Esophagus squamous epithelium (tissue), 5 donors: ENCODE results near the gene DLGAP1. TPM values are rescaled to one million over a fixed set of nuclear protein-coding genes. Genes with fewer than 3 reads are reported as not detected.

Experiments used
- DNase-seq: peaks from one replicate; lab custom pipeline; 2025; lab: John Stamatoyannopoulos, UW
- H3K27ac ChIP-seq, 4 donors: fragments of 200-600 bp; sonication (generic); one replicate each; pipeline ENCODE4 v1.5.1; 2016 to 2019; ENCODE audit warnings: mild to moderate bottlenecking in 1 of 4
- H3K27me3 ChIP-seq, 4 donors: fragments of 200-600 bp; sonication (generic); 1 replicate in 3 of 4; 2 replicates in 1 of 4; pipeline versions ENCODE4 v1.5.1 to v1.6.0; 2017 to 2021; ENCODE audit warnings: antibody characterized with exemption in 1 of 4
- H3K36me3 ChIP-seq, 3 donors: fragments of 200-600 bp; sonication (generic); one replicate each; pipeline ENCODE4 v1.5.1; 2016 to 2019
- H3K4me1 ChIP-seq, 3 donors: fragments of 200-600 bp; sonication (generic); one replicate each; pipeline ENCODE4 v1.5.1; 2017 to 2019
- H3K4me3 ChIP-seq, 4 donors: fragments of 200-600 bp; sonication (generic); 1 replicate in 3 of 4; 2 replicates in 1 of 4; pipeline ENCODE4 v1.5.1; 2016 to 2019; ENCODE audit warnings: mild to moderate bottlenecking in 2 of 4, moderate library complexity in 1 of 4
- H3K9me3 ChIP-seq, 3 donors: fragments of 200-600 bp; sonication (generic); one replicate each; pipeline ENCODE4 v1.5.1; 2016 to 2019
- CTCF ChIP-seq, 6 experiments: fragments of 450-650 bp in 4 of 6; fragments of 200-600 bp in 2 of 6; sonication (generic) in 2 of 6; IDR thresholded peaks; one replicate each; pipeline ENCODE4 v1.5.1; 2016 to 2019; ENCODE audit warnings: antibody characterized with exemption in 6 of 6, mild to moderate bottlenecking in 4 of 6, moderate library complexity in 4 of 6
- POLR2A ChIP-seq, 4 donors: fragments of 450-650 bp; IDR thresholded peaks; one replicate each; pipeline ENCODE4 v1.6.1; 2017; ENCODE audit warnings: antibody characterized with exemption in 4 of 4, mild to moderate bottlenecking in 4 of 4, moderate library complexity in 3 of 4
- WGBS, 2 donors: methylation state at CpG; one replicate each; pipeline ENCODE4 v1.1.5; 2018; 5-methylcytosine and 5-hydroxymethylcytosine counted together
- intact Hi-C: fragments of 100-400 bp; cut with DNase I; formaldehyde crosslinking; loops from one replicate; pipeline ENCODE4 v1.15.0; 2022
- total RNA-seq, 4 donors: library from RNA; depleted of rRNA; stranded (reverse); fragments of >200 nt; gene quantifications; one replicate each; pipeline ENCODE4 v1.1.0, GENCODE V29; 2016
- donor health status: DM: yes; HTN: yes; CAD: no.

The DLGAP1 gene
- total RNA-seq, 4 donors from 2014 or later = 0.09 to 1.5 (median 0.52) TPM

- TF ChIP-seq POLR2A (IDR thresholded peaks at IDR 0.05) (no peak), CTCF (IDR thresholded peaks at IDR 0.05) (no peak)
- DNase-seq = no peak
- no peaks in the 10 kb centered on the region for H3K9me3 ChIP-seq
- H3K36me3 ChIP-seq = no peaks in the 10 kb centered on the region
- 46 to 50% methylated on average over 3 of the region's 3 CpGs for WGBS, 2 donors
- no peaks in the 10 kb centered on the region for H3K27me3 ChIP-seq
- no peak overlapping the region for H3K27ac ChIP-seq
- no peaks in the 10 kb centered on the region for H3K4me1 ChIP-seq
- no peak overlapping the region for H3K4me3 ChIP-seq
- intact Hi-C loops = no loop called here
Observed at GRCh38 chr18:3906116-3906750, 548.9 kb downstream of the DLGAP1 start.

- Histone ChIP-seq H3K4me1 (no peaks in the 10 kb centered on the region), H3K27ac (no peak overlapping the region), H3K27me3 (no peaks in the 10 kb centered on the region), H3K36me3 (no peaks in the 10 kb centered on the region), H3K9me3 (no peaks in the 10 kb centered on the region), H3K4me3 (no peak overlapping the region)
- no peak for DNase-seq
- intact Hi-C loops = no loop called here
- TF ChIP-seq CTCF (IDR thresholded peaks at IDR 0.05) (no peak), POLR2A (IDR thresholded peaks at IDR 0.05) (no peak)
- 56 to 57% methylated on average over 2 of the region's 2 CpGs for WGBS, 2 donors
Observed at GRCh38 chr18:3903337-3903736, 551.8 kb downstream of the DLGAP1 start.

- no peaks in the 10 kb centered on the region for H3K9me3 ChIP-seq
- no peaks in the 10 kb centered on the region for H3K4me1 ChIP-seq
- DNase-seq = no peak
- H3K27ac ChIP-seq = no peak overlapping the region
- H3K27me3 ChIP-seq = no peaks in the 10 kb centered on the region
- 89 to 97% methylated on average over 2 of the region's 2 CpGs for WGBS, 2 donors
- no peak for TF ChIP-seq CTCF (IDR thresholded peaks at IDR 0.05)
- no peak for TF ChIP-seq POLR2A (IDR thresholded peaks at IDR 0.05)
- no peak overlapping the region for H3K4me3 ChIP-seq
- intact Hi-C loops = no loop called here
- no peaks in the 10 kb centered on the region for H3K36me3 ChIP-seq
Observed at GRCh38 chr18:3902676-3903075, 552.4 kb downstream of the DLGAP1 start.

GRCh38 chr18:3901811-3902210, 553.3 kb downstream of the DLGAP1 start:
- no peak for DNase-seq
- WGBS, 2 donors = 65 to 73% methylated on average over 2 of the region's 2 CpGs
- no peaks in the 10 kb centered on the region for H3K36me3 ChIP-seq

GRCh38 chr18:3901042-3901441, 554.1 kb downstream of the DLGAP1 start:
- H3K27me3 ChIP-seq = no peaks in the 10 kb centered on the region
- no peak overlapping the region for H3K4me3 ChIP-seq
- H3K4me1 ChIP-seq = no peaks in the 10 kb centered on the region
- no peak overlapping the region for H3K27ac ChIP-seq
- TF ChIP-seq CTCF (IDR thresholded peaks at IDR 0.05) (no peak), POLR2A (IDR thresholded peaks at IDR 0.05) (no peak)
- H3K9me3 ChIP-seq = no peaks in the 10 kb centered on the region
- WGBS, 2 donors = 79 to 81% methylated on average over 8 of the region's 8 CpGs
- DNase-seq = no peak
- intact Hi-C loops = no loop called here
- no peaks in the 10 kb centered on the region for H3K36me3 ChIP-seq

More at GRCh38 chr18:3901811-3902210, 553.3 kb downstream of the DLGAP1 start:
- H3K9me3 ChIP-seq = no peaks in the 10 kb centered on the region
- no peaks in the 10 kb centered on the region for H3K4me1 ChIP-seq
- H3K27me3 ChIP-seq = no peaks in the 10 kb centered on the region
- H3K27ac ChIP-seq = no peak overlapping the region
- intact Hi-C loops = no loop called here
- H3K4me3 ChIP-seq = no peak overlapping the region
- TF ChIP-seq POLR2A (IDR thresholded peaks at IDR 0.05) (no peak), CTCF (IDR thresholded peaks at IDR 0.05) (no peak)
